NCI-H2227 treated with DMSO at 0.1 percent for 48 hours (cell line): ENCODE data around the gene CD248.

Experiments
- DNase-seq: peaks from one replicate; lab custom pipeline; 2025; lab: John Stamatoyannopoulos, UW

The CD248 gene

GRCh38 chr11:66341502-66342126 lies 24.8 kb upstream of the CD248 start:
- DNase-seq: no peak

GRCh38 chr11:66340596-66341501 lies 24.0 kb upstream of the CD248 start:
- no peak for DNase-seq

GRCh38 chr11:66339686-66340483 lies 23.0 kb upstream of the CD248 start:
- DNase-seq: no peak

- DNase-seq: no peak
These were observed 22.4 kb upstream of the CD248 start for GRCh38 chr11:66339162-66339675.

- no peak for DNase-seq
These were observed 21.7 kb upstream of the CD248 start for GRCh38 chr11:66338276-66339161.

- no peak for DNase-seq
These were observed 20.5 kb upstream of the CD248 start for GRCh38 chr11:66337103-66337899.

- DNase-seq: no peak
These were observed 19.6 kb upstream of the CD248 start, which contains the start of gene RIN1 for GRCh38 chr11:66336234-66337102. Gene RIN1 (minus strand): TSS chr11:66336434. CDS start chr11:66336402, 32 bp downstream.

GRCh38 chr11:66335531-66336233 lies 18.8 kb upstream of the CD248 start:
- no peak for DNase-seq

- DNase-seq: no peak
These were observed 18.0 kb upstream of the CD248 start for GRCh38 chr11:66334605-66335442.

GRCh38 chr11:66333896-66334604 lies 17.2 kb upstream of the CD248 start:
- DNase-seq: no peak

- no peak for DNase-seq
These were observed 16.5 kb upstream of the CD248 start for GRCh38 chr11:66333220-66333877.

- DNase-seq: no peak
These were observed 15.8 kb upstream of the CD248 start for GRCh38 chr11:66332371-66333219.

- no peak for DNase-seq
These were observed 14.9 kb upstream of the CD248 start for GRCh38 chr11:66331542-66332370.

GRCh38 chr11:66330931-66331330 lies 14.1 kb upstream of the CD248 start:
- DNase-seq: no peak

GRCh38 chr11:66329165-66329673 lies 12.4 kb upstream of the CD248 start:
- no peak for DNase-seq
